H9 (cell line): ENCODE measurements around the gene SPTBN5. TPM values are rescaled to one million over a fixed set of nuclear protein-coding genes. Genes with fewer than 3 reads are reported as not detected.

Source experiments
- DNase-seq: peaks from one replicate; pipeline ENCODE4 v3.0.0-alpha.2; 2017
- H2AFZ ChIP-seq: one replicate; pipeline ENCODE4 v1.6.1; 2013; ENCODE audit warnings: mild to moderate bottlenecking, low read length, control low read depth, moderate library complexity
- H2AK5ac ChIP-seq: 2 replicates; pipeline ENCODE4 v1.6.1; 2013; ENCODE audit warnings: low read length, control low read depth, mixed read lengths; ENCODE audit not compliant: insufficient read length
- H2BK120ac ChIP-seq: one replicate; pipeline ENCODE4 v1.6.1; 2013; ENCODE audit warnings: low read depth, mild to moderate bottlenecking, low read length, control low read depth, inconsistent platforms; ENCODE audit not compliant: poor library complexity, severe bottlenecking
- H2BK12ac ChIP-seq: 2 replicates; pipeline ENCODE4 v1.6.1; 2013; ENCODE audit warnings: low read length, control low read depth, mixed read lengths, low read depth; ENCODE audit not compliant: insufficient read length
- H2BK15ac ChIP-seq: 2 replicates; pipeline ENCODE4 v1.6.1; 2013; ENCODE audit warnings: low read depth, low read length, control low read depth
- H2BK20ac ChIP-seq: one replicate; pipeline ENCODE4 v1.6.1; 2013; ENCODE audit warnings: low read depth, mild to moderate bottlenecking, low read length, control low read depth, inconsistent platforms; ENCODE audit not compliant: poor library complexity, severe bottlenecking
- H2BK5ac ChIP-seq: 2 replicates; pipeline ENCODE4 v1.6.1; 2013; ENCODE audit warnings: low read length, control low read depth, mixed read lengths; ENCODE audit not compliant: insufficient read length
- H3K14ac ChIP-seq: 2 replicates; pipeline ENCODE4 v1.6.1; 2013; ENCODE audit warnings: low read length, control low read depth; ENCODE audit not compliant: insufficient read depth
- H3K18ac ChIP-seq: 2 replicates; pipeline ENCODE4 v1.6.1; 2013; ENCODE audit warnings: low read depth, mild to moderate bottlenecking, mixed read lengths, low read length, control low read depth; ENCODE audit not compliant: insufficient read length
- H3K23ac ChIP-seq: 2 replicates; pipeline ENCODE4 v1.6.1; 2013; ENCODE audit warnings: low read length, control low read depth, mixed read lengths, low read depth; ENCODE audit not compliant: insufficient read length
- H3K23me2 ChIP-seq: 2 replicates; pipeline ENCODE4 v1.6.1; 2013; ENCODE audit warnings: low read depth, mild to moderate bottlenecking, mixed read lengths, low read length, control low read depth; ENCODE audit not compliant: insufficient read length, poor library complexity, severe bottlenecking
- H3K27ac ChIP-seq: 2 replicates; pipeline ENCODE4 v1.5.1; 2013; ENCODE audit warnings: low read length, control low read depth, mixed read lengths, low read depth; ENCODE audit not compliant: insufficient read length
- H3K27me3 ChIP-seq: 2 replicates; pipeline ENCODE4 v1.6.1; 2013; ENCODE audit warnings: low read length, control low read depth, inconsistent platforms; ENCODE audit not compliant: insufficient read depth
- H3K4ac ChIP-seq: 2 replicates; pipeline ENCODE4 v1.6.1; 2013; ENCODE audit warnings: low read depth, mild to moderate bottlenecking, control low read depth, inconsistent platforms, low read length, moderate library complexity
- H3K4me1 ChIP-seq: 2 replicates; pipeline ENCODE4 v1.6.1; 2013; ENCODE audit warnings: low read length, control low read depth, inconsistent platforms; ENCODE audit not compliant: insufficient read depth
- H3K4me2 ChIP-seq: 2 replicates; pipeline ENCODE4 v1.6.1; 2013; ENCODE audit warnings: low read length, control low read depth, mixed read lengths; ENCODE audit not compliant: insufficient read length, insufficient read depth
- H3K56ac ChIP-seq: 2 replicates; pipeline ENCODE4 v1.6.1; 2013; ENCODE audit warnings: low read depth, mild to moderate bottlenecking, mixed read lengths, low read length, control low read depth; ENCODE audit not compliant: insufficient read length
- H3K79me1 ChIP-seq: 2 replicates; pipeline ENCODE4 v1.6.1; 2013; ENCODE audit warnings: low read depth, mild to moderate bottlenecking, moderate library complexity, low read length, control low read depth, inconsistent platforms; ENCODE audit not compliant: insufficient read depth, poor library complexity, severe bottlenecking
- H3K79me2 ChIP-seq: 2 replicates; pipeline ENCODE4 v1.6.1; 2013; ENCODE audit warnings: low read length, control low read depth, inconsistent platforms; ENCODE audit not compliant: insufficient read depth
- H3K9ac ChIP-seq: 2 replicates; pipeline ENCODE4 v1.6.1; 2013; ENCODE audit warnings: low read length, control low read depth, mixed read lengths; ENCODE audit not compliant: insufficient read length; ENCODE audit errors: extremely low read depth
- H3K9me3 ChIP-seq: one replicate; pipeline ENCODE4 v1.6.1; 2013; ENCODE audit warnings: low read depth, low read length, inconsistent platforms; ENCODE audit not compliant: control insufficient read depth
- H3T11ph ChIP-seq: one replicate; pipeline ENCODE4 v1.6.1; 2013; ENCODE audit warnings: mild to moderate bottlenecking, low read length, control low read depth, inconsistent platforms
- H4K20me1 ChIP-seq: one replicate; pipeline ENCODE4 v1.6.1; 2013; ENCODE audit not compliant: control insufficient read depth, insufficient read length, insufficient read depth
- H4K5ac ChIP-seq: 2 replicates; pipeline ENCODE4 v1.6.1; 2013; ENCODE audit warnings: low read depth, mild to moderate bottlenecking, mixed read lengths, low read length, control low read depth; ENCODE audit not compliant: insufficient read length
- H4K8ac ChIP-seq: replicated peaks from 2 replicates; pipeline ENCODE4 v1.6.1; 2013; ENCODE audit warnings: low read length, control low read depth, mixed read lengths, low read depth; ENCODE audit not compliant: insufficient read length
- H4K91ac ChIP-seq: 2 replicates; pipeline ENCODE4 v1.6.1; 2013; ENCODE audit warnings: low read depth, mild to moderate bottlenecking, moderate library complexity, mixed read lengths, low read length, control low read depth; ENCODE audit not compliant: insufficient read length
- H3K27ac Mint-ChIP-seq, 3 experiments: 2 replicates in 2 of 3; 3 replicates in 1 of 3; pipeline ENCODE4 v1.8.0; 2020 to 2021; ENCODE audit warnings: mixed read lengths in 3 of 3, mild to moderate bottlenecking in 1 of 3, moderate library complexity in 1 of 3
- H3K27me3 Mint-ChIP-seq: 2 replicates; pipeline ENCODE4 v1.8.0; 2021; ENCODE audit warnings: low read depth, mild to moderate bottlenecking, moderate library complexity, mixed read lengths
- H3K36me3 Mint-ChIP-seq, 3 experiments: 2 replicates in 2 of 3; 3 replicates in 1 of 3; pipeline ENCODE4 v1.8.0; 2020 to 2021; ENCODE audit warnings: low read depth in 3 of 3, mixed read lengths in 3 of 3; ENCODE audit not compliant: insufficient read depth in 1 of 3
- H3K4me1 Mint-ChIP-seq, 2 experiments: 2 replicates each; pipeline ENCODE4 v1.8.0; 2020; ENCODE audit warnings: mixed read lengths in 2 of 2
- H3K4me3 Mint-ChIP-seq, 2 experiments: 2 replicates in 1 of 2; 3 replicates in 1 of 2; pipeline ENCODE4 v1.8.0; 2020 to 2021; ENCODE audit warnings: mild to moderate bottlenecking in 2 of 2, mixed read lengths in 2 of 2, moderate library complexity in 1 of 2
- H3K9me3 Mint-ChIP-seq, 2 experiments: 2 replicates in 1 of 2; 3 replicates in 1 of 2; pipeline ENCODE4 v1.8.0; 2020; ENCODE audit warnings: mild to moderate bottlenecking in 2 of 2, mixed read lengths in 2 of 2, moderate library complexity in 1 of 2
- CTCF ChIP-seq: fragments of 200-600 bp; sonication (generic); conservative IDR thresholded peaks from 3 replicates; pipeline ENCODE4 v1.8.0; 2021; ENCODE audit warnings: antibody characterized with exemption, mild to moderate bottlenecking
- WGBS: extraction: QIAGEN DNeasy Blood & Tissue Kit; methylation state at CpG from one replicate; pipeline ENCODE4 v1.1.7; 2013; ENCODE audit warnings: missing lambda C conversion rate, low lambda C conversion rate, mixed read lengths; ENCODE audit not compliant: insufficient read length; ENCODE audit errors: extremely low coverage; 5-methylcytosine and 5-hydroxymethylcytosine counted together
- total RNA-seq: library from RNA; stranded (reverse); gene quantifications from 2 replicates; pipeline ENCODE4 v1.2.1, GENCODE V29; 2021

SPTBN5 gene
- total RNA-seq, 1 experiment from 2014 or later, result 0.90 TPM

- Histone ChIP-seq H3K56ac (no peak overlapping the region), H3K9ac (no peak overlapping the region), H3K79me2 (no peaks in the 10 kb centered on the region), H4K91ac (no peak overlapping the region), H3K27me3 (no peaks in the 10 kb centered on the region), H2AFZ (no peak overlapping the region), H3K27ac (no peak overlapping the region), H2BK15ac (no peak overlapping the region), H3K23ac (no peak overlapping the region), H3K9me3 (no peaks in the 10 kb centered on the region), H2BK5ac (no peak overlapping the region), H2BK120ac (no peak overlapping the region), H3K14ac (no peak overlapping the region), H3K4me2 (no peak overlapping the region), H3K18ac (no peak overlapping the region), H3K4ac (no peak overlapping the region), H3K79me1 (no peaks in the 10 kb centered on the region), H4K20me1 (peaks cover 3% of the 10 kb centered on the region), H4K5ac (no peak overlapping the region), H3K4me1 (no peaks in the 10 kb centered on the region), H3K23me2 (no peaks in the 10 kb centered on the region), H2BK20ac (no peak overlapping the region), H2BK12ac (no peak overlapping the region), H3T11ph (no peak overlapping the region), H2AK5ac (no peak overlapping the region), H4K8ac (no peak overlapping the region)
- Mint-ChIP-seq H3K4me3 (no peak overlapping the region), H3K27ac (no peak overlapping the region), H3K9me3 (no peaks in the 10 kb centered on the region), H3K27me3 (no peaks in the 10 kb centered on the region), H3K4me1 (no peaks in the 10 kb centered on the region), H3K36me3 (peaks cover 11 to 44% (median 43%) of the 10 kb centered on the region in 3 experiments; a peak in 6 of 7 replicates)
- DNase-seq, result no peak
- TF ChIP-seq CTCF, result no peak
- no CpG with 5 or more reads among the region's 3 CpGs for WGBS
Observed at GRCh38 chr15:41913256-41913655, 19.4 kb upstream of the SPTBN5 start.
